Uterus (tissue), 2 donors: Measurements from ENCODE around the gene PBXIP1.

Source experiments
- POLR2A ChIP-seq, 2 donors: fragments of 450-650 bp; IDR thresholded peaks; one replicate each; pipeline ENCODE4 v1.6.1; 2016; ENCODE audit warnings: antibody characterized with exemption in 2 of 2, mild to moderate bottlenecking in 1 of 2, moderate library complexity in 1 of 2
- TF ChIP-seq, protein P1 (sequence below), 4 experiments: fragments of 200-600 bp in 2 of 4; fragments of 450-650 bp in 2 of 4; sonication (generic) in 2 of 4; IDR thresholded peaks; one replicate each; pipeline ENCODE4 v1.5.1; 2016 to 2019; ENCODE audit warnings: antibody characterized with exemption in 4 of 4, mild to moderate bottlenecking in 2 of 4, moderate library complexity in 1 of 4

- TF ChIP-seq, protein P1, sequence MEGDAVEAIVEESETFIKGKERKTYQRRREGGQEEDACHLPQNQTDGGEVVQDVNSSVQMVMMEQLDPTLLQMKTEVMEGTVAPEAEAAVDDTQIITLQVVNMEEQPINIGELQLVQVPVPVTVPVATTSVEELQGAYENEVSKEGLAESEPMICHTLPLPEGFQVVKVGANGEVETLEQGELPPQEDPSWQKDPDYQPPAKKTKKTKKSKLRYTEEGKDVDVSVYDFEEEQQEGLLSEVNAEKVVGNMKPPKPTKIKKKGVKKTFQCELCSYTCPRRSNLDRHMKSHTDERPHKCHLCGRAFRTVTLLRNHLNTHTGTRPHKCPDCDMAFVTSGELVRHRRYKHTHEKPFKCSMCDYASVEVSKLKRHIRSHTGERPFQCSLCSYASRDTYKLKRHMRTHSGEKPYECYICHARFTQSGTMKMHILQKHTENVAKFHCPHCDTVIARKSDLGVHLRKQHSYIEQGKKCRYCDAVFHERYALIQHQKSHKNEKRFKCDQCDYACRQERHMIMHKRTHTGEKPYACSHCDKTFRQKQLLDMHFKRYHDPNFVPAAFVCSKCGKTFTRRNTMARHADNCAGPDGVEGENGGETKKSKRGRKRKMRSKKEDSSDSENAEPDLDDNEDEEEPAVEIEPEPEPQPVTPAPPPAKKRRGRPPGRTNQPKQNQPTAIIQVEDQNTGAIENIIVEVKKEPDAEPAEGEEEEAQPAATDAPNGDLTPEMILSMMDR (IDR thresholded peaks at IDR 0.05), result no peak
- TF ChIP-seq POLR2A (IDR thresholded peaks at IDR 0.05), result no peak
Measured at GRCh38 chr1:154958681-154959425, 3.0 kb upstream of the PBXIP1 start.
